GM19238 (cell line): Measurements from ENCODE around the gene INTS11.
A peak's percentile ranks its signal among the peaks of the same experiment; 100 is the strongest.

ENCODE experiments used
- DNase-seq: peaks from one replicate; pipeline ENCODE4 v3.0.0; 2011; ENCODE audit warnings: low spot score; ENCODE audit not compliant: insufficient read length

INTS11 gene

DNA sequence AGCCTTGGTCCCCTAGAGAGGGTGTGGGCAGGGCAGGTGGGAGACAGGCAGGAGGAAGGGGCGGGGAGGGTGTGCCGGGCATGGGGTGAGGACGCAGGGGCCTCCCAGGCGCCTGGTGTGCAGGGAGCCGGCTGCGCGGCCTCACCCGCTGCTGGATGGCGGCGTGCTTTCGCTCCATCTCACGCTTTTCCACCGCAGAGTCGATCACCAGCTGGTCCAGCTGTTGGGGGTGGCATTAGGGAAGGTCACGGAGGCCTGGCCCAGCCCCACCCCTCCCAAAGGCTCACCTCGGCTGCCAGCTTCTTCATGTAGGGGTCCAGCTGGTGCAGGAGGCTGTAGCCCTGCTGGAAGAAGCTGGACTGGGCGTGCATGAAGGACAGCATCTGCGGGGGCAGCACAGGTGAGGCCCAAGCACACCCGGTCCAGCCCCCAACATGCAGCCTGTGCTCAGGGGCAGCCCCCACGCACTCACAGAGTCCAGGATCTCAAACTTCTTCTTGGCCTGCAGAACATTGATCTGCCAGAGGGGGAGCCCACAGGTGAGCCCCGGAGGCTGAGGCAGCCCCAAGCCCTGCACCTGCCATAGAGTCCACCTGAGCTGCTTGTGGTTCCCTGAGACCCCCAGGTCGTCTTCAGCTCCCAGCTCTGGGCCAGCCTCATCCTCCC lies 24.6 kb downstream of the INTS11 start:
- DNase-seq: no peak

DNA sequence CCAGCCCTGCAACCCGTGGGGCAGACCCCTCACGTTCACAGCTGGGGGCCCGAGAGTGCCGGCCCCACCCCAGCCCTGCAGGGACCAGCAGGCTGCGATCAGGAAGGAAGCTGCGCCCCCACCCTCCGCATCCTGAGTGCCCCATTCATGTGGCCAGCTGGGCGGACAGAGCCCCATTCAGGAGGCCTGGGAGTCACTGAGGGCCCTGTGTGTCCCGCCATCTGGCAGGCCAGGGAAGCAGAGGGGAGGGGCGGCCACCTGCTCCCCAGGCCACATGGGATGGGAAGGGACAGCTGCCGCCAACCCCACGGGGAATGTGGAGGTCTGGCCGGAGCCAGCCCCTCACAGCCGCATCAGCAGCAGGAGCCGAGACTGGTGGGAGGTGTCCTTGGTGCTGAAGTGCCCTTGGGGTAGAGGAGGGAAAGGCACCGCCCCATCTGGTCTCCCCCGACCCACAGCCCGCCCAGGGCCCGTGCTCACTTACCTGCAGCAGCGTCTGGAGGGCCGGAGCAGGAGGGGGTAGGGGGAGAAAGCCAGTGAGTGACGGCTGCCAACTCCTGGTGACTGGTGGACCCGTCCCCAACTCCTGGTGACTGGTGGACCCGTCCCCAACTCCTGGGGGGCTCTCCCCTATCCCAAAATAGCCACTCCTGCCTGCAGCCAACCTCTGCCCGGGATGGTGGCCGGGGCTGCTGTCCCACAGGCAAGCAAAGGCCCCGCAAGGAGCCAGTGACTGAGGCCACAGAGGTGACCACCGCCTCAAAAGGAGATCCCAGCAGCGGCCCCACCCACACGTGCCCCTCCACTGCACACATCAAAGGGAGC lies 25.4 kb downstream of the INTS11 start:
- no peak for DNase-seq

DNA sequence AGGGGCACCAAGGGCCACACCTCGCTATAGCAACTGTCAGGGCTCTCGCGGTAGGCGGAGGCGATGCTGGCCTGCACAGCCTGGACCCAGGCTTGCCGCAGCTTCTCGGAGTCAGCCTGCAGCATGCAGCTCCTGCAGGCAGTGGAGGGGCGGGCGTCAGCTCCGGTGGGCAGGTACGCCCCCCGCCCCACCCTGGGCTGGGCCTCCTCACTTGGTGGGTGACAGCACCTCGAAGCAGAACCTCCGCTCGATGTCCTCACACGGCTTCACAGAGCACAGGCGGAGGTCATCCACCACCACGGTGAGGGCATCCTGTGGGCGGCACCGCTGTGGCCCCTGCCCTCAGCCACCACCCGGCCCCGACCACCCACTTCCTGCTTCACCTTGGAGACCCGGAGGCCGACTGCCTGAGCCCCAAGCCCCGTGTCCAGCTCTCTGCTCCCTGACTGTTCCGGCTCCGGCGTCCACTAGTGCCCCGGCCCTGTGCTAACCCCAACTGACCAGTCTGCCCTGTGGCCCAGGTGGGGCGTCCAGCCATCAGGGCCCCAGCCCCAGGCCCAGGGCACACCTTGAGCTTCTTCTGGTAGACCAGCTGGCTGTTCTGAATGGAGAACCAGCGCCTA lies 26.5 kb downstream of the INTS11 start:
- no peak for DNase-seq

DNA sequence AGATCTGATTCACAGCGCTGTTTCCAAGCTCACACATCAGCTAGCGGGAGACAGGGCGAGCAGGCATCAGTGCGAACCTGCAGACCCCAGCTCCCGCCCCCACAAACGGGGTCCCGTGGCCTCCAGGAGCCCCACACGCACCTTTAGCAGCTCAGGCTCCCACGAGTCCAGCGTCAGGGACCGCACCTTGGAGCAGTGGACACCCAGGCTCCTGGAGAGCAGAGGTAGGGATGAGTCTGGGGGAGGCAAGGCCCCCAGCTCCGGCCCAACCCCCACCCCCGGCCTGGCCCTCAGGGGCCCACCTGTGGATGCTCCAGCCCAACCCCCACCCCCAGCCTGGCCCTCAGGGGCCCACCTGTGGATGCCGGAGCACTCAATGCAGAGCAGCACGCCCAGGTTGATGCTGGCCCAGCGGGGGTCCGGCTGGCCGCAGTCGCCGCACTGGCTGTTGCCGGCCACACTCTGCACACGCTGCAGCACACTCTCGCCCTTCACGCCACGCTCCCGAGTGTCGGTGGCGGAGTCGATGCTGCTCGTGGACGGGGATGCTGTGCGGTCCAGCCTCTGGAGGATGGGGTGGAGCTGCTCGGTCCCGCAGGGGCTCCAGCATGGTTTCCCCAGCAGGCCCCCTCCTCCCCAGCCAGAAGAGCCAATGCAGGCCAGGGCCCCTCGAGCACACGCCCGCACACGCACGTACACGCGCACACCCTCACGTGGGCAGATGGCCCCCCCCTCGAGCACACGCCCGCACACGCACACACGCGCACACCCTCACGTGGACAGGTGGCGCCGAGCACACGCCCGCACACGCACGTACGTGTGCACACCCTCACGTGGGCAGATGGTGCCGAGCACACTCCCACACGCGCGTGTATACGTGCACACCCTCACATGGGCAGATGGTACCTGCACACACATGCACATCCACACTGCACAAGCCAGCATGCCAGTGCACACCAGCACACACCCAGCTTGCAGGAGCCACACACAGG lies 28.1 kb downstream of the INTS11 start:
- DNase-seq: no peak

DNA sequence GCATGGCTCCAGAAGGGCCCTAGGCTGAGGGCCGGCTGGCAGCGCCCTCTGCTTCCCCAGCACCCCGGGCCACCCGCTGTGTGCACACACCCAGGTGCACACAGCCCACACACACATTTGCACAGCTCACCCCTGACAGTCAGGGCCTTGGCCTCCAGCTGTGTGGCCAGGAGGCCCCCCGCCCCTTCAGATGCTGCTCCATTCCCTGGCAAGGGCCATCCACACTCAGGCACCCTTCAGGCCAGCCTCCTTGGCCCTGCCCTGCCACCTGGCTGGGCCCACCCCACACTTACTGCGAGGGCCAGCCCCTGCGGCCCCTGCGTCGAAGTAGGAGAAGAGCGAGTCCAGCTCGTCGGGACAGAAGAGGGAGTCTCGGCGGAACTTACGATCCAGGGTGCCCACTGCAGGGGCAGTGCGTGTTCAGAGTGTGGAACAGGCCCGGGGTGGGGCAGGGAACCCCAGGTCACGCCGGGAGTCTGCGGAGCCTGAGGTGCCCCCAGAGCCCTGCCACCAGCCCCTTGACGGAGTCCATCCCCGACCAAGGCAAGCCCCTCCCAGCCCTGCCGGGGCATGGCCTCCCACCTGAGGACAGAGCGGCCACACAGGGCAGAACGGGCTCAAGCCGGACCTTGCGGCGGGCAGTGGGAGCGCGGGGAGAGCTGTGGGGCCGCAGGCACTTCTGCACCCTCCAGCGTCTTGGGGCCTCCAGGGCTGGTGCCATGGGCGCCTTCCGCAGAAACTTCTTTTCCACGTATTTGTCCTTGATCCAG lies 29.1 kb downstream of the INTS11 start:
- no peak for DNase-seq

DNA sequence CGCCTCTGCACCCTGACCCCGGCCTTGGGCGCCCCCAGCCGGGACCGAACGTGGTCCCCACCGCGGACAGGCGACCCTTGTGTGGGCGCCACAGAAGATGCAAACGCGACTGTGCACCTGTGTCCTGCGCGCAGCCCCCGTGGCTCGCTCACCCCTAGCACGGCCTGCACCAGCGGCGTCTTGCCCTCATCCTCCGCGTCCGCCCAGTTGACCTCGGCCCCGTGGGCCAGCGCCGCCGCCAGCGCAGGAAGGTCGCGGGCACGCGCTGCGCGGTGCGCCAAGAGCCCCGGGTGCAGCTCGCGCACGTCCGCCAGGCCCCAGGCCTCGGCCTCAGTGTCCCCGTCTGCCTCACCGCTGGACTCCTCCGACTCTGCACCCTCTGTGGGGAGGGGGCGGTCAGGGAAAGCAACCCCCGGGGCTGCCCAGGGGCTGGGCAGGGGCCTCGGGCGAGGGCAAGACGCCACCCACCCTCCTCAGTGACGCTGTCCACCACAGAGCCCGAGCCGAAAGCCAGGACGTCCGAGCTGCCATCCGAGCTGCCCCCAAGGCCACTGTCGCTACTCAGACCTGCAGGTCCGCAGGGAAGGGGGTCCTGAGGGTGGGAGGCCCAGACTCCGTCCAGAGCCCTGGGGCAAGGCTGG lies 30.1 kb downstream of the INTS11 start:
- no peak for DNase-seq

DNA sequence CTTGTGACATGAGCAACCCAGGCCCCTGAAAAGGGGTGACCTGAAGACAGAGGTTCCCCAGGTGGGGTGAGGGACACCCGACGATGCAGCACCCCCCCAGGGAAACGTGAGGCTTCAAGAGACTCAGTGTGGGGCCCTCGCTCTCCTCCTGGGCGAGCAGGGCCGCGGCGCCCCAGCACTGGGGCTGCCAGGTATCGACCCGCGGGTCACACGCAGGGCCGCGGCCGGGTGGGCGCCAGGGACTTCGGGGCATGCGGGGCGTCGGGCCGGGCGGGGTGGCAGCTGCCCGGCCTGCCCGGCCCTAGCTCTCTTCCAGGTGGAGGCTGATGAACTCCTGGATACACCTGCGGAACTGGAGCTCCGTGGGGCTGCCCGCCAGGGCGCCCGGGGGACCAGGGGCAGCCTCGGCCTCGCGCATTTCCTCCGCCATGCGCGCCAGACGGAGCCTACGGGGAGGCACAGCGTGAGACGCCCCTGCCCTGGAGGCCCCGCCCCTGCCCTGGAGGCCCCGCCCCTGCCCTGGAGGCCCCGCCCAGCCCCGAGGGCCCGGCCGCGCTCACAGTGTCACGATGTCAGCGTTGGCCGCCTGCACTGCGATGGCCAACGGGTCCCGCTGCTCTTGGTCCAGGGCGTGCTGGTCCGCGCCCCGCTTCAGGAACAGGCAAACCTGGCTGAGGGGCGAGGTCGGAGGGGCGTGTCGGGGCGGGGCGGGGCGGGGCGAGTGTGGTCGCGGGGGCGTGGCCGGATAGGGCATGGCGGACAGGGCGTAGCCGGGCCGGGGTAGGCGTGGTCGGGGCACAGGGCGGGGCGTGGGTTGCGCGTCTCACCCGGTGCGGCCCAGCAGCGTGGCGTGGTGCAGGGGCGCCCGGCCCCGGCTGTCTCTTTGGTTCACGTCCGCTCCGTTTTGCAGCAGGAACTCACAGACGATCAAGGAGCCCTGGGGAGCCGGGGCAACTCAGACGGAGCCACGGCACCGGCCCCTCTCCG lies 30.9 kb downstream of the INTS11 start:
- DNase-seq: no peak

DNA sequence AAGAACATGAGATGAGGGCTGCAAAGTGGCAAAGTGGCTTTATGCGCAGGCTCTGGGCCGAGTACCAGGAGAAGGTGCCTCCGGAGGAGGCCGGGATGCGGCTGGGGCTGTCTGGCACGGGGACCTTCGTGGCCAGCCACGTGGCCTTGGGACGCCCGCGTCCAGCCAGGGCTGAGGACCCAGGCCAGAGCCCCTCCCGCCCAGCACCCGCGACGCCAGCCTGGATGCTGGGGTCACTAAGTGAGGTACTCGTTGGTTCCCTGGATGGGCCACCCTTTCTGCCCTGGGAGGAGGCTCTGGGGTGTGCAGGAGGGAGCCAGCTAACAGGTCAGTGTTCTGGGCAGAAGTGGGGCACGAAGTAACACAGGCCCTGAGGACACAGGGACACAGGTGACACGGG lies 31.6 kb downstream of the INTS11 start:
- no peak for DNase-seq

DNA sequence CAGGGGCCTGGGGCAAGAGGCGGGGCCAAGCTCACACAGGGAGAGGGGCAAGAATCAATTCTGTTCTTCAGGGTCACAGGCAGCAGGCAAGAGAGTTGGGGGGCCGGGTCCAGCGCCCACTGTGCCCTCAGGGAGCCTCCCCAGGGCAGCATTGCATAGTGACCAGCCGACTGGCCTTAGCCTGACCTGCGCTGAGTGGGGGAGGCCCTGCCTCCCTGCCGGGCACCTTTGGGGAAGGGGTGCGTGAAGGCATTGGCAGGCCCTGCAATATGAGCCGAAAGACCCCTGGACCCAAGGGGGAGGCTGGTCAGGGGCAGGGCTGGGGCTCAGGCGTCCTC lies 32.0 kb downstream of the INTS11 start:
- no peak for DNase-seq

DNA sequence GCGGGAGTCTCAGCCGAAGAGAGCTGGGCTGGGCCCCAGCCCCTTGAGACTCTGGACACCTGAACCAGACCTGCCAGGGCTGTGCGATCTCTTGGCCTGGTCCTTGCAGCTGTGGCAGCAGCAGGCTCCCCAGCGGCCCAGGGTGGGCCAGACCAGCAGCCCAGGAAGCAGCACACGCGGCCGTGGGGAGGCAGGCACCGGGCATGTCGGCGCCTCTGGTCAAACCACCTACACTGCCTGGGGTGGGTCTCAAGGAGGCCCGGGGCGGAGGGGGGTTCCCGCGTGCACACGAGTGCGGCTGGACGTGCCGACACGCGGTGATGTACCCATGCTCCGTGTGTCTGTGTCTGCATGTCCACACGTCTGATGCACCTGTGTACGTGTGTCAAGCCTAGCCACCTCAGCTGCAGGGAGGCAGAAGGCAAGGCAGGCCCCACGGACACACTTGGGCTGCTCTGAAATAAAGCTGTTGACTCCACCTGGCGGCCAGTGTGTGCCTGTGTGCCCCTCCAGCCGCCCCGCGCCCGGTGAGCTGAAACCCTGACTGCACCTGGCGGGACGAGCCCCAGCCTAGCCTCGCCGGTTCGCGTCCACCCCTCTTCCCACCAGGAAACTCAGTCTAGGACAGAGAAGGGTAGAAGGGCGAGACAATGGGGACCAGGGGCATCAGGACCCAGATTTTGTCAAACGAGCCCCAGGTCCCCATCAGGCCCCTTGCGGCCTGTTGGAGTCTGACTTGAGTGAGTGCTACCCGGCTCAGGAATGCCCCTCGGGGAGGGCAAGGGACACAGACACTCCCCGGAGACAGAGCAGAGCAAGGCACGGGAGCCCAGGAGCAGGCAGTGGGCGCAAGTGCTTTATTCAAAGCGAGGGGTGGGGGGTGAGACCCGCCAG lies 32.7 kb downstream of the INTS11 start:
- peak; percentile 85 for DNase-seq

DNA sequence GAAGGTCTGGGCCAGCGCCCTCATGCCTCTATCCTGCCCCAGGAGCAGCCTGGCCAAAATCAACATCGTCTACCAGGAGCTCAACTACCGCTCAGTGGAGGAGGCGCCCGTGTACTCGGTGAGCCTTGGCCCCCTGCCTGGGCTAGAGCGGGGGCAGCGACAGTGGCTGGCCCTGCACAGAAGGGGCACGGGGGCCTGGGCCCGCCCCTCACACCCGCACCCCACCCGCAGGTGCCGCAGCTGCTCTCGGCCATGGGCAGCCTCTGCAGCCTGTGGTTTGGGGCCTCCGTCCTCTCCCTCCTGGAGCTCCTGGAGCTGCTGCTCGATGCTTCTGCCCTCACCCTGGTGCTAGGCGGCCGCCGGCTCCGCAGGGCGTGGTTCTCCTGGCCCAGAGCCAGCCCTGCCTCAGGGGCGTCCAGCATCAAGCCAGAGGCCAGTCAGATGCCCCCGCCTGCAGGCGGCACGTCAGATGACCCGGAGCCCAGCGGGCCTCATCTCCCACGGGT lies 33.4 kb downstream of the INTS11 start:
- no peak for DNase-seq

DNA sequence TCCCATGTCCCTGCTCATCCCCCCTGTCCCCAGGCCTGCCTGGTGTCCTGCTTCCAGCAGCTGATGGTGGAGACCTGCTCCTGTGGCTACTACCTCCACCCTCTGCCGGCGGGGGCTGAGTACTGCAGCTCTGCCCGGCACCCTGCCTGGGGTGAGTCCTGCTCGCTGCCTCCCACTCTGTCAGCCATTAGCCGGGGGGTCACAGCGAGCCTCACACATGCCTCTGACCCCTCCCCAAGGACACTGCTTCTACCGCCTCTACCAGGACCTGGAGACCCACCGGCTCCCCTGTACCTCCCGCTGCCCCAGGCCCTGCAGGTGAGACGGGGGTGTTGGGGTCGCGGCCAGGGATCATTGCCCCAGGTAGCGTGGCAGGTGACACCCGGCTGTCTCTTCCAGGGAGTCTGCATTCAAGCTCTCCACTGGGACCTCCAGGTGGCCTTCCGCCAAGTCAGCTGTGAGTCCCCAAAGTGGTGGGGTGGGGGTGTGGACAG lies 34.2 kb downstream of the INTS11 start:
- DNase-seq: no peak

DNA sequence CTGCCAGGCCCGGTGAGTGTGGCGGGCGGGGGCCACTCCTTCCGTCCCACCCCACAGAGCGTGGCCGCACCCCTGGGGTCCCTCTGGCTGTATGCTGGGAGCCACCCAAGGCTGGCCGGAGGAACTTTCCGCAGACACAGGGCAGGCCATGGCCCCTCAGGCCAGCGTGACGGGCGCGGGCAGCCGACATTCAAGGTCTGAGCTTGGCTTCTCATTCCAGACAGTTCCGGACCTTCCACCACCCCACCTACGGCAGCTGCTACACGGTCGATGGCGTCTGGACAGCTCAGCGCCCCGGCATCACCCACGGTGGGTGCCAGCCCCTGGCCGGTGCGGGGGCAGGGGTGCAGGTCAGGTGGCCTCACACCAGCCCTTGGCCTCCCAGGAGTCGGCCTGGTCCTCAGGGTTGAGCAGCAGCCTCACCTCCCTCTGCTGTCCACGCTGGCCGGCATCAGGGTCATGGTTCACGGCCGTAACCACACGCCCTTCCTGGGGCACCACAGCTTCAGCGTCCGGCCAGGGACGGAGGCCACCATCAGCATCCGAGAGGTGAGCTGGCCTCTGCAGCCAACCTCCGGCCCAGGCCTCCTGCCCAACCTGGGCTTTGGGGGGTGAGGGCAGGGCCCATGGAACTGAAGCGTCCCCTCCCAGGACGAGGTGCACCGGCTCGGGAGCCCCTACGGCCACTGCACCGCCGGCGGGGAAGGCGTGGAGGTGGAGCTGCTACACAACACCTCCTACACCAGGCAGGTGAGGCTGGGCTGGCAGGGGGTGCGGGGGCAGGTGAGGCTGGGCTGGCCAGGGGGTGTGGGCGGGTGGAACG lies 37.0 kb downstream of the INTS11 start:
- no peak for DNase-seq

DNA sequence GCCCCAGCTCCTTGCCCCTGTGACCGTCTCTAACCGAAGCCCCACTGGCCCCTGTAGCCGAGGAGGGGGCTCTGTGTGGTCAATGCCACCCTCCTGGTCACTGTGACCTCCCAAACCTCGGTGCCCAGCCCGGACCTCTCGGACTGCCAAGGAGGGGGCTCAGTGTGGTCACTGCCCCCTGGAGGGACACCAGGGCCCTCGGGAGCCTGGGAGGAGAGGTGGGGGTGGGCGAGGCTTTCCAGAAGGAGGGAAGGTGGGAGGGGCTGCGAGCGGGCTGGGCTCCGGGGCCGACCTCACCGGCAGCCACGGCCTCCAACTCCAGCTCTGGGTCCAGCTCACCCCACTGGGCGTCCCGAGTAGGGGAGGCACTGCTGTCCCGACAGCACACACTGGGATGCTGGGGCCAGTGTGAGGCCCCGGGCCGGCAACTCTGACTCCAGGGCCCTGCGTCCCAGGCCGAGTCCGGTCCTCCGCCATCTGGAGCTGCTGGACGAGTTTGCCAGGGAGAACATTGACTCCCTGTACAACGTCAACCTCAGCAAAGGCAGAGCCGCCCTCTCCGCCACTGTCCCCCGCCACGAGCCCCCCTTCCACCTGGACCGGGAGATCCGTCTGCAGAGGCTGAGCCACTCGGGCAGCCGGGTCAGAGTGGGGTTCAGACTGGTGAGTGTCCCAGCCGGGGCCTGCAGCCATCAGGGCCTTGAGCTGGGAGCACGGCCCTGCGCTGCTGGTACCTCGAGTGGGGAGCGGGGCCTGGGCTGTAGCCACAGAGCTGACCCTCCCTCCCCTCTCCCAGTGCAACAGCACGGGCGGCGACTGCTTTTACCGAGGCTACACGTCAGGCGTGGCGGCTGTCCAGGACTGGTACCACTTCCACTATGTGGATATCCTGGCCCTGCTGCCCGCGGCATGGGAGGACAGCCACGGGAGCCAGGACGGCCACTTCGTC lies 37.9 kb downstream of the INTS11 start:
- DNase-seq: no peak

DNA sequence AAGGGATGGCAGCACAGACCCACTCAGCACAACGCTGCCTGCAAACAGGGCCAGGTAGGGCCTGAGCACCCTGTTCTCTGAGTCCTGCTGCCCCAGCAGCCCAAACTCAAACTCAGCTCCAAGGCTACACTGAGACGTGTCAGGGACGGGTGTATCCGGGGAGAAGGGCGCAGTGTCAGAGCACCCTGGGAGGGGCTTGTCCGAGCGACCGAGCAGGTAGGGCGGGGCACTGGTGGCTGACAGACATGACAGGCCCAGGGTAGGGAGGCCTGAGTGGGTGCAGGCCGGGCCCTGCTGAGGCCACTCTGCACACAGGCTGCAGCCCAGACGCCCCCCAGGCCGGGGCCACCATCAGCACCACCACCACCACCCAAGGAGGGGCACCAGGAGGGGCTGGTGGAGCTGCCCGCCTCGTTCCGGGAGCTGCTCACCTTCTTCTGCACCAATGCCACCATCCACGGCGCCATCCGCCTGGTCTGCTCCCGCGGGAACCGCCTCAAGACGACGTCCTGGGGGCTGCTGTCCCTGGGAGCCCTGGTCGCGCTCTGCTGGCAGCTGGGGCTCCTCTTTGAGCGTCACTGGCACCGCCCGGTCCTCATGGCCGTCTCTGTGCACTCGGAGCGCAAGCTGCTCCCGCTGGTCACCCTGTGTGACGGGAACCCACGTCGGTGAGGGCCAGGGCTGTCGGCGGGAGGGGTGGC lies 38.7 kb downstream of the INTS11 start:
- DNase-seq: no peak
